B cell (primary cell): ENCODE measurements around the gene HS6ST2. TPM values are rescaled to one million over a fixed set of nuclear protein-coding genes. Genes with fewer than 3 reads are reported as not detected.

Source experiments
- ATAC-seq: fragments of 200-7000 bp; cut with Tn5 transposase; one replicate; pipeline ENCODE4 v1.10.0; 2021; ENCODE audit warnings: low read depth, mild to moderate bottlenecking, moderate number of reproducible peaks, moderate library complexity
- CTCF ChIA-PET: fragments of 350-600 bp; sonication (Branson Sonifier 250); formaldehyde crosslinking; loops from one replicate; lab custom pipeline; 2021; ENCODE audit warnings: antibody characterized with exemption, inconsistent platforms; lab: Charles Lee
- POLR2A ChIA-PET: fragments of 350-600 bp; sonication (Branson Sonifier 250); formaldehyde crosslinking; loops from one replicate; lab custom pipeline; 2021; ENCODE audit warnings: antibody characterized with exemption; lab: Charles Lee
- DNase-seq: peaks from one replicate; pipeline ENCODE4 v3.0.0; 2013
- H2AFZ ChIP-seq: 2 replicates; pipeline ENCODE4 v1.6.1; 2012; ENCODE audit warnings: mild to moderate bottlenecking, low read depth, low read length; ENCODE audit not compliant: insufficient read depth, poor library complexity, severe bottlenecking
- H3K27ac ChIP-seq, 2 donors: 1 replicate in 1 of 2; 2 replicates in 1 of 2; pipeline ENCODE4 v1.5.1; 2012 to 2013; ENCODE audit warnings: low read length in 2 of 2, mild to moderate bottlenecking in 2 of 2, moderate library complexity in 1 of 2
- H3K27me3 ChIP-seq, 4 experiments: fragments of 200-600 bp in 1 of 4; sonication (generic) in 1 of 4; replicated peaks in 1 of 4; 1 replicate in 2 of 4; 2 replicates in 2 of 4; pipeline versions ENCODE4 v1.6.1 to v1.7.0; 2013 to 2016; ENCODE audit warnings: low read length in 3 of 4, mild to moderate bottlenecking in 2 of 4, mixed read lengths in 1 of 4, moderate library complexity in 1 of 4; ENCODE audit not compliant: insufficient read depth in 4 of 4, control insufficient read depth in 3 of 4; ENCODE audit errors: control extremely low read depth in 1 of 4
- H3K36me3 ChIP-seq, 2 experiments: replicated peaks in 1 of 2; 1 replicate in 1 of 2; 2 replicates in 1 of 2; pipeline versions ENCODE4 v1.6.1 to v1.7.1; 2013; ENCODE audit warnings: low read length in 1 of 2; ENCODE audit not compliant: insufficient read depth in 2 of 2, control insufficient read depth in 1 of 2; ENCODE audit errors: control extremely low read depth in 1 of 2, extremely low read depth in 1 of 2
- H3K4me1 ChIP-seq, 2 donors: fragments of 200-600 bp in 1 of 2; sonication (generic) in 1 of 2; 1 replicate in 1 of 2; 2 replicates in 1 of 2; pipeline versions ENCODE4 v1.5.1 to v1.6.1; 2013 to 2017; ENCODE audit warnings: low read length in 2 of 2; ENCODE audit not compliant: control insufficient read depth in 2 of 2, insufficient read depth in 2 of 2
- H3K4me2 ChIP-seq: replicated peaks from 2 replicates; pipeline ENCODE3; 2012; ENCODE audit warnings: mild to moderate bottlenecking, low read depth, low read length; ENCODE audit not compliant: poor library complexity, severe bottlenecking
- H3K4me3 ChIP-seq, 5 experiments: fragments of 200-600 bp in 1 of 5; sonication (generic) in 1 of 5; 1 replicate in 3 of 5; 2 replicates in 2 of 5; pipeline versions ENCODE4 v1.5.1 to v1.7.0; 2011 to 2016; ENCODE audit warnings: low read length in 4 of 5, mild to moderate bottlenecking in 4 of 5, low read depth in 2 of 5, control low read depth in 1 of 5, moderate library complexity in 1 of 5; ENCODE audit not compliant: insufficient read depth in 1 of 5; ENCODE audit errors: control extremely low read depth in 1 of 5, extremely low read depth in 1 of 5
- H3K79me2 ChIP-seq: fragments of 200-600 bp; sonication (generic); one replicate; pipeline ENCODE4 v1.6.0; 2016; ENCODE audit warnings: low read length; ENCODE audit not compliant: control insufficient read depth, insufficient read depth
- H3K9ac ChIP-seq: fragments of 200-600 bp; sonication (generic); 2 replicates; pipeline ENCODE4 v1.6.1; 2017; ENCODE audit warnings: mild to moderate bottlenecking, low read length, moderate library complexity
- H3K9me3 ChIP-seq, 3 donors: one replicate each; pipeline versions ENCODE4 v1.6.1 to v1.7.1; 2013; ENCODE audit warnings: low read length in 2 of 3; ENCODE audit not compliant: control insufficient read depth in 2 of 3, insufficient read depth in 1 of 3; ENCODE audit errors: control extremely low read depth in 1 of 3
- H4K20me1 ChIP-seq: 2 replicates; pipeline ENCODE4 v1.6.0; 2012; ENCODE audit warnings: mild to moderate bottlenecking, low read length; ENCODE audit not compliant: insufficient read depth, control insufficient read depth, poor library complexity, severe bottlenecking
- H3K27ac Mint-ChIP-seq: one replicate; pipeline ENCODE4 v1.8.0; 2021; ENCODE audit warnings: mixed read lengths
- H3K27me3 Mint-ChIP-seq: one replicate; pipeline ENCODE4 v1.8.0; 2021; ENCODE audit warnings: mixed read lengths
- H3K4me1 Mint-ChIP-seq: one replicate; pipeline ENCODE4 v1.8.0; 2021; ENCODE audit warnings: mixed read lengths
- H3K4me3 Mint-ChIP-seq: one replicate; pipeline ENCODE4 v1.8.0; 2021; ENCODE audit warnings: mixed read lengths
- H3K9me3 Mint-ChIP-seq: one replicate; pipeline ENCODE4 v1.8.0; 2022; ENCODE audit warnings: mixed read lengths; ENCODE audit not compliant: insufficient read depth
- CTCF ChIP-seq: fragments of 200-600 bp; IDR thresholded peaks from one replicate; pipeline ENCODE4 v1.8.0; 2022; ENCODE audit warnings: antibody characterized with exemption, mild to moderate bottlenecking
- EZH2 ChIP-seq: IDR thresholded peaks from 2 replicates; pipeline ENCODE4 v1.6.1; 2012; ENCODE audit warnings: borderline replicate concordance, low read depth, mild to moderate bottlenecking, moderate library complexity, low read length; ENCODE audit not compliant: insufficient read depth, poor library complexity, severe bottlenecking
- WGBS: methylation state at CpG from one replicate; pipeline ENCODE4 v1.1.5; 2013; ENCODE audit warnings: missing lambda C conversion rate; ENCODE audit not compliant: insufficient coverage; 5-methylcytosine and 5-hydroxymethylcytosine counted together
- intact Hi-C: fragments of 100-400 bp; cut with micrococcal nuclease; formaldehyde crosslinking; loops from one replicate; pipeline ENCODE4 v1.10.0; 2022
- polyA plus RNA-seq: library from polyadenylated mRNA; depleted of rRNA; stranded (reverse); fragments of >200 nt; gene quantifications from 2 replicates; pipeline ENCODE4 v1.2.3, GENCODE V29; 2012
- total RNA-seq, 2 donors: library from RNA; stranded (reverse); fragments of 120-200 nt in 1 of 2; gene quantifications; 1 replicate in 1 of 2; 2 replicates in 1 of 2; pipeline versions ENCODE4 v1.2.3 to v1.2.4, GENCODE V29; 2013 to 2022

The HS6ST2 gene
- total and polyA plus RNA-seq, 2 donors (not counting 1 experiment from before 2014, with no cell fraction given), result not detected

- Histone ChIP-seq H3K27me3 (no peaks in the 10 kb centered on the region), H2AFZ (no peak overlapping the region), H4K20me1 (no peaks in the 10 kb centered on the region), H3K79me2 (no peaks in the 10 kb centered on the region), H3K27ac (no peak overlapping the region), H3K4me1 (no peaks in the 10 kb centered on the region), H3K36me3 (no peaks in the 10 kb centered on the region), H3K4me3 (no peak overlapping the region), H3K9ac (no peak overlapping the region), H3K4me2 (no peak overlapping the region), H3K9me3 (no peaks in the 10 kb centered on the region)
- no peaks in the 10 kb centered on the region for H3K4me1 Mint-ChIP-seq
- no peak overlapping the region for H3K27ac Mint-ChIP-seq
- TF ChIP-seq CTCF (no peak), EZH2 (no peak)
- DNase-seq (no peak), ATAC-seq (no peak)
- H3K4me3 Mint-ChIP-seq, result no peak overlapping the region
- CTCF ChIA-PET, result no interaction called here
- H3K9me3 Mint-ChIP-seq, result no peaks in the 10 kb centered on the region
- WGBS, result 56% methylated on average over 2 of the region's 5 CpGs
- intact Hi-C loops, result no loop called here
- H3K27me3 Mint-ChIP-seq, result no peaks in the 10 kb centered on the region
- POLR2A ChIA-PET, result no interaction called here
Measured at GRCh38 chrX:132837967-132838366, 120.5 kb downstream of the HS6ST2 start.

GRCh38 chrX:132837126-132837525 is 121.3 kb downstream of the HS6ST2 start:
- Histone ChIP-seq H3K9me3 (no peaks in the 10 kb centered on the region), H2AFZ (no peak overlapping the region), H3K4me2 (no peak overlapping the region), H3K4me3 (no peak overlapping the region), H3K27me3 (no peaks in the 10 kb centered on the region), H3K27ac (no peak overlapping the region), H3K9ac (no peak overlapping the region), H3K36me3 (no peaks in the 10 kb centered on the region), H3K4me1 (no peaks in the 10 kb centered on the region), H3K79me2 (no peaks in the 10 kb centered on the region), H4K20me1 (no peaks in the 10 kb centered on the region)
- Mint-ChIP-seq H3K4me1 (no peaks in the 10 kb centered on the region), H3K9me3 (no peaks in the 10 kb centered on the region), H3K27me3 (no peaks in the 10 kb centered on the region), H3K4me3 (no peak overlapping the region), H3K27ac (no peak overlapping the region)
- intact Hi-C loops, result no loop called here
- POLR2A ChIA-PET, result no interaction called here
- WGBS, result 100% methylated on average over 1 of the region's 3 CpGs
- DNase-seq (no peak), ATAC-seq (no peak)
- TF ChIP-seq CTCF (no peak), EZH2 (no peak)
- CTCF ChIA-PET, result no interaction called here
